Fibroblast of lung (primary cell): ENCODE data around the gene ERLEC1.

ENCODE experiments used
- CTCF ChIP-seq, 2 donors: IDR thresholded peaks in 1 of 2; conservative IDR thresholded peaks in 1 of 2; 1 replicate in 1 of 2; 2 replicates in 1 of 2; pipeline ENCODE4 v1.5.1; 2011 to 2012; ENCODE audit warnings: low read length in 2 of 2, control low read depth in 1 of 2, inconsistent platforms in 1 of 2, low read depth in 1 of 2, mild to moderate bottlenecking in 1 of 2
- EZH2 ChIP-seq: IDR thresholded peaks from 2 replicates; pipeline ENCODE4 v1.5.1; 2012; ENCODE audit warnings: low read length, control low read depth, mild to moderate bottlenecking; ENCODE audit errors: missing control alignments

GRCh38 chr2:53802617-53803151 is 15.8 kb downstream of the ERLEC1 start:
- TF ChIP-seq EZH2 (no peak), CTCF (conservative IDR thresholded peaks at IDR 0.05 in 1 of 2, IDR thresholded peaks at IDR 0.05 in 1 of 2; ENCODE audit: low read depth in 1 of 2, low read length in 2 of 2) (no peak)
